ENCODE measurements around the gene PTPN7.
"Not testable (repeated sequence)": the region's sequence is repeated elsewhere in the genome, so short reads cannot be mapped to it uniquely, and the experiment has no call there.

Gene PTPN7

DNA sequence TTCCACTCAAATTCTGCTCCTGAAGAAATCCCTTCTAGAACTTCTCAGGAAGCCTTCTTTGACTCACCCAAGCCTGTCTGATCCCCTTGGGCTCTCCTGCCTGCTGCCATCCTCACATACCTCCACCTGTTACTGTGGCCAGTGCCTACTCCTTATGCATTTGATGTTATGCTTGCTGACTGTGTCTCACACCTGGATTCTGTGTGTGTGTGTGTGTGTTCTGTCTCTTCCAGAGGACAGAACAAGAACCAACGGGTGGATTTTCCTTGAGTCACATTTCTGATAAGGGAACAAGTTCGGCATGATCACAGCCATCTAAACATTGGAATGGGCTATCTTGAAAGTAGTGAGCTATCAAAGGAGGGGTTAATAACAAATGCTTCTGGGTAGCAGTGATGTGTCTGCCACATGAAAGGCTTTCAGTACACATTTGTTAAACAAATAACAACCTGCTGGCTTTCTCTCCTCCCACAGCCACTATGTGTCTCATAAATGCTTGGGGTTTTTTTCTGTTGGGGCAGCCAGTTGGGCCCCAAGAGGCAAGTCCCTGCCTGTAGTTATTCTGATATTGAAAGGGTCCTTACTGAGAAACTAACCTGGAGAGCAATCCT lies 46.6 kb downstream of the PTPN7 start:
- intact Hi-C loops (cut with DNase I), result no loop called here
- no peak for DNase-seq

DNA sequence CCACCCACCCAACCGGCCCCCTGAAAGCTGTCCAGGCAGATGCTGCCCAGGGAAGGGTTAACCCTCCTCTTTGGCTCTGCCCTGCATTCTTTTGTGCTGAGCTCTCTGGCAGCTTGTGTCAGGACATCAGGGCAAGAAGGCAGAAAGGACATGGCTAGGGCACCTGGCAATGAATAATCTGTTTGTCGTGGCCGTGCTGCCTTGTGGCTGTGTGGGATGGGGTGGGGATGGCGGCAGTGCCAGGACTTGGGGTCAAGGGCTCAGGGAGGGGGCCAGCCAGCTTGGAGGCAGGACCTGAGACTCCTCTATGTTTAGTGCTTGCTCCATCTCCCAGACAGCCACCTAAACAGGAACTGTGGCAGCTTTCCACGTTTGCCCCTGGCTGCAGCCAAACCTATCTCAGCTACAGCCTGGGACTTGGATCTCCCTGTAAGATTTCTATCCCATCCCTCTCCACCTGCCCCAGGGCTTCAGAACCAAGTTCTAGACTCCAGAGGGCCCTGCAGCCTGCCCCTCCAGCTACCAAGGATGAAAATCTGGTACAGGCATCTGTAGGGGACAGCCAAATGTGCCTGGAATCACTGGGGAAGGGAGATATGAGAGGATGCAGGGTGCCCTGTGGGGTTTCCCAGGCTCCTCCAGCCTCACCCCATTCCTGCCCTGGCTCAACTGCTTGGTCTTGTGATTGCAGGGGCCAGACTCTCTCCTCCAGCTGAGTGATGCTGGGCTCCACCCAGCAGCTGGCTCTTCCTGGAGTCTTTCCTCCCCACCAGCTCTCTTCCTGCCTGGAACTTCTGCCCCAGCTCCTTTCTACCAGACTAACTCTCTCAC lies 47.3 kb downstream of the PTPN7 start:
- DNase-seq, result no peak
- intact Hi-C loops (cut with DNase I), result no loop called here

DNA sequence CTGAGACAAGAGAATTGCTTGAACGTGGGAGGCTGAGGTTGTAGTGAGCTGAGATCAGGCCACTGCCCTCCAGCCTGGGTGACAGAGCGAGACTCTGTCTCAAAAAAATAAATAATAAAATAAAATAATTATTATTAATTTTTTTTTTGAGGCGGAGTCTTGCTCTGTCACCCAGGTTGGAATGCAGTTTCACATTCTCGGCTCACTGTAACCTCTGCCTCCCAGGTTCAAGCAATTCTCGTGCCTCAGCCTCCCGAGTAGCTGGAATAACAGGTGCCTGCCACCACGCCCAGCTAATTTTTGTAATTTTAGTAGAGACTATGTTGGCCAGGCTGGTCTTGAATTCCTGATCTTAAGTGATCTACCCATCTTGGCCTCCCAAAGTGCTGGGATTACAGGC lies 48.8 kb downstream of the PTPN7 start:
- DNase-seq; intact Hi-C loops (cut with DNase I): not testable (repeated sequence)

DNA sequence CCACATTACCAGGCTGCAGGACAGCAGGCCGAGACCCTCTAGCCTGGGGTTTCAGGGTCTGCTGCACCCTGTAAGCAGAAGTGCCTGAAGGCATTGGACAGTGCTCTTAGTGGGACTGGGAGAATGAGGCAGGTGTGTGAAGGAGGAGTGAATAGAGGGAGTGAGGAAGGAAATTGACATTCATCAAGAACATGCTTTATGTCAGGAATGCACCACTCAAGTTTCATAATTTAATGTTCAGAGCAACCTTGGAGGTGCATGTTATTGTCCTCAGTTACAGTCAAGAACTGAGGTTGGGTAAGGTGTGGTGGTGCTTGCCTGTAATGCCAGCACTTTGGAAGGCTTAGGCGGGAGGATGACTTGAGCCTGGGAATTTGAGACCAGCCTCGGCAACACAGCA lies 49.4 kb downstream of the PTPN7 start:
- DNase-seq, result no peak
- intact Hi-C loops (cut with DNase I), result no loop called here

DNA sequence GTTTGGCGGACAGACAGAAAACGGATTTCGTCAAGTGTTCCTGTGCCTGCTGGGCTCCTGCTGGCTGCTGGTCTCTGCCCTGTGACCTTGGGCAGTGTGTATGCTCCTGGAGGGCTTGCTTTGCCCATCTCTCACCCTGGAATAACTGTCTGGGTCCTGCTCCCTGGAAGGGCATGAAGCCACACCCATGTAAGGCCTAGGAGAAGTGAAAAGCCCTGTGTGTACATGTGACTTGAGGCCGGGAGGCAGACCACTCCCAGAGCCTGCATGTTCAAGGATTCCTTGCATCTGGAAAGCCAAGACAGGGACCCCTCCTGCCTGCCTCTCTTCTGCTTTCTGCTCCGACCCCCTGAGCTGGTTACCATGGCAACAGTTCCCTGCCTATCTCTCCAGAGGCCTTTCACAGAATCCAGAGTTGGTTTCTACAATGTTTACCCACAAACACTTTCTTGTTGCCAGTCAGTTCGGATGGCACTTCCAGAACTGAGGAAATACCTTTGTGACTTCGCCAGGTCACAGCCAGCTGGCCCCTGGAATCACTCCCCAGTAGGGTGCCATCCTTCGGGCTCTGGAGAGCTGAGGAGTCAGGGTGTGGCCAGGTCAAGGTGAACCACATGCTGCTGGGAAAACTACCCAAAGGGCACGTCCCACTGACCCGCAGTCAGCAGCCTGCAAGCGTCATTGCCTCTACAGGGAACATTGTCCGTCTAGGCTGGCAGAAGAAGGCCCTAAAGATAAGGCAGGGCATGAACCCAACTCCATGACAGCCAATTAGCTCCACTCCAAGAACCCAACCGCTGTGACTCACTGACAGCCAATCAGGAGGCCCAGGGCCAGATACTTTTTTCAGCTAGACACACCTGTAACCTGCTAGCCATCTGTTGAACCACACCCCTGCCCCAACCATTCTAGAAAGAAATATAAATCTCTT lies 52.3 kb downstream of the PTPN7 start:
- DNase-seq, result no peak
- intact Hi-C loops (cut with DNase I), result no loop called here

DNA sequence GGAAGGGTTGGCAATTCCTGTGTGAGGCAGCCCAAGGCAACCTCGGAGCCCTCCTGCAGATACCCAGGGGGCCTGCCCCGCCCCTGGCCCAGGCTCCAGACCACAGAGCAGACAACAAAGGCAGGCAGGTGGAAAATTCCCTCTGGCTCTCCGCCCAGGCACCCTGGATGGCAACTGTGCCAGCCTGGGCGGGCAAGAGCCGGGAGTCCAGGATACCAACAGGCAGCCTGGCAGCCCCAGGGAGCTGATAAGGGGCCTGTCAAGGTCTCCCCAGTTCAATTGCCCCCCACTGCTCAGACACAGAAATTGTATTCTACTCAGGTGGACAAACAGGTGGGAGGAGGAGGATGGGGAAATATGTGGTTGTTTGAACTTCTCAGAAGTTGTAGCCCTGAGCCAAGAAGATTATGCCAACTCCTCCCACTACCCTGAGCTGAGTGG lies 53.1 kb downstream of the PTPN7 start:
- intact Hi-C loops (cut with DNase I), result no loop called here
- no peak for DNase-seq

DNA sequence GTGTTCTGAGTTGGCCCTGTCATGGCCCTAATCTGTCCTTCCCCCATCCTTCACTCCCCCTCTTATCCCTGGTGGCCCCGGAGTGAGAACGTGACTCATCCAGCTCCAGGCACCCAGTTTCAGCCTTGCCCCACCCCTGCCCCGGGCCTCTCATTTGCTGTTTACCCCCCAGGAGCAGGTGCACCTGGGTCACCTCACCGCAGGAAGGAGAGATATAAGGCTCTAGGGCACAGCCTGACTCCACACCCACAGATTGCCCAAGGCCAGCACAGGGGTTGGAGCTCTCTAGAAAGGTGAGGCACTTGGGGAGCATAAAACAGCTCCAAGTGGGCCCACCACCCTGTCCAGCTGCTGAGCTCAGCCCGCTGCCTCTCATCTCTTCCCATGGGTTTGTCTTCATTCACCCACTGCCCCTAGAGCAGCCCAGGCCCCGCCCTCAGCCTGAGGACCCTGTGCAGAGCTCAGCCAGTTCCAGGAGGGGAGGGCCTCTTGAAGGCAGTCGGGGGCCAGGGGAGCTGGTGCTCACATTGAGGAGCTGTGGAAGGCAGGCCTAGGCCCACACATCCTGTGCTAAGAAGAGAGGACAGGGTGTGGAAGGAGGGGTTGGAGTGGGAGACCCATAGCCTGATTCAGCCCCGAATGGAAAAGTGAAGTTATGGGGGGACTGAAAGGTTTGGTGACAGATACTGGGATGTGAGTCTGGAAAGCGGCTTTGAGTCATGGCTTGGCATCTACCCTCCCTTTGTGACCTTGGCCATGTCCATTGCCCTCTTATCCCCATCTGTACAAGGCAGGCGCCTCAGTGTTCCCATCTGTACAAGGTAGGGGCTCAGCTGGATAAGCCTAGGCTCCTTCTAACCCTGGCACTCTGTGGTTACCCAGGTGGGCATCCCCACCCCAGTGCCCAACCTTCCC lies 53.8 kb downstream of the PTPN7 start:
- no peak for DNase-seq
- intact Hi-C loops (cut with DNase I), result no loop called here

DNA sequence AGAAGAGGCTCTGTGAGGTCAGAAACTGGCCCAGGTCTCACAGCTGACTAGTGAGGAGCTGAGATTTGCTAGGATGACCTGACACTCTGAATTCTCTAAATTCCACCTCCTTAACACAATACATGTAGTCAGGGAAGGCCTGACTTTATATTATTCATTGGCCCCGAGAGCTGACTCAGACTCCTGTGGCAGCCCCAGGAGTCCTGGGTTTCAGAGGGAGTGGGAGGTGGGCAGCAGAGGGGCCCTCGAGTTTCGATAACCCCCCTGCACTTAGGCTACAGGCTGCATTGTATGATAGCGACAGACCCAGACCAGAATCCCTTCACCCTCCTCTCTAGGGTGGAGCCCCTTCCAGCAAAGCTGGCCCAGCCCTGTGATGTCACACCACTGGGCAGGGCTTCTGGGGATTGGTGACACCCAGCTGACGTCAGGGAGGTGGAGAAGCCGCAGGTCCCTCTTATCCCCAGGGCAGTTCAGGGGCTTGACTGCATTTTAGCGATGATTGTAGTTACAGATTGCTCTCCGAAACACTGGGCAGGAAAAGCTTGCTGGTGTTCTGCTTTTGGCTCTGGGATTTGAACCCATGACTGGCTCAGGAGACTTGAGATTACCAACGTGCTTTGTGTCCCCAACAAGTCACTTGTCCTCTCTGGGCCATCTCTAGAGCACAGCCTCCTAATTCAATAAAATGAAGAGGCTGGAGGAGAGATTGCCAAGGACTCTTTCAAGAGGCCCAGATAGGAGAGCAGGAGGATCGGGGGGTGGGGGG lies 54.6 kb downstream of the PTPN7 start:
- no peak for DNase-seq

DNA sequence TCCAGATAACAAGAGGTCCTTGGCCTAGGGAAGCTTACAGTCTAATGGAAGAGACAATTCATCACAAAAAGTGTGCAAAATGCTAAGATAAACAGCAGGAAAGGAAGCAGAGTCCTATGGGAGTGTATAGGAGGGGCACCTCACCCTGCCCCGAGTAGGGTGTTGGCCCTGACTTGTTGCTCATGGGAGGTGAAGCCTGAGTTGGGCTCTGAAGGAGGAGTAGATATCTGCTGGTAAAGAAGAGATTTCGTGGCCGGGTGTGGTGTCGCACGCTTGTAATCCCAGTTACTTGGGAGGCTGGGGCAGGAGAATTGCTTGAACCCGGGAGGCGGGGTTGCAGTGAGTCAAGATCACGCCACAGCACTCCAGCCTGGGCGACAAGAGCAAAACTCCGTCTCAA lies 56.3 kb downstream of the PTPN7 start:
- intact Hi-C loops (cut with DNase I), result no loop called here
- DNase-seq, result no peak

More for the DNA sequence above, 54.6 kb downstream of the PTPN7 start:
- intact Hi-C loops (cut with DNase I), result no loop called here

DNA sequence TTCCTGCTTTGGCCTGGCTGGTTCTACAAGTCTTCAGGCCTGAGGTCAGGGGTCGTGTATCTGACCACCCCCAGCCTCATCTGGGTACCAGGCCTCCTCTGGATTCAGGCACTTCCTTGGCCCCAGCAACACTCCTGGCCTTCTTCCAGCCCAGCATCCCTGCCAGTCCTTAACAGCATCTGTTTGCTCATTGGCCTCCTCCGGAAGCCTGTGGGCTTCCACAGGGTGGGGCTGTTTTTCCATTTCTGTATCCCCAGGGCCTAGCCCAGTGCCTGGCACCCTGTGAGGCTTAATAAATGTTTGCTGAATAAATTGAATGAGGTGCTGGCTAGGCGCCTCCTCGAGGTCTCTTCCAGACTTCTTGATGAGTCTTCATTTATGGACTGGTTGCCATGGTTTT lies 59.2 kb downstream of the PTPN7 start:
- intact Hi-C loops (cut with DNase I), result no loop called here
- DNase-seq, result peak in 1 of 10 donors; percentile 16
